HepG2 (cell line): ENCODE data around the gene SYNM. TPM values are rescaled to one million over a fixed set of nuclear protein-coding genes. Genes with fewer than 3 reads are reported as not detected.

Source experiments
- ATAC-seq: fragments of 200-7000 bp; cut with Tn5 transposase; 3 replicates; pipeline ENCODE4 v1.9.1; 2020; ENCODE audit warnings: mild to moderate bottlenecking, moderate library complexity
- BruUV-seq: library from RNA; stranded (reverse); fragments of 400-500 nt; replicated peaks from 2 replicates; lab custom pipeline; 2021; lab: Mats Ljungman, UMichigan
- CTCF ChIA-PET: fragments of 300-600 bp; formaldehyde crosslinking; extraction: SDS; loops from one replicate; lab custom pipeline; 2021; ENCODE audit warnings: low total read pairs, inconsistent platforms, low intra/inter-chr PET ratio; lab: Yijun Ruan, JAX
- POLR2A ChIA-PET: fragments of 350-600 bp; sonication (Branson Sonifier 250); formaldehyde crosslinking; loops from one replicate; lab custom pipeline; 2020; ENCODE audit warnings: antibody characterized with exemption, inconsistent platforms; lab: Yijun Ruan, JAX
- DNase-seq: peaks from one replicate; pipeline ENCODE4 v3.0.0-alpha.2; 2015; ENCODE audit warnings: low spot score
- FAIRE-seq: peaks from 3 replicates; lab custom pipeline; 2011; peaks lifted over from hg19 to GRCh38; lab: Jason Lieb, UNC
- H2AFZ ChIP-seq: one replicate; pipeline ENCODE4 v1.6.1; 2011; ENCODE audit warnings: low read length, inconsistent platforms
- H3K27ac ChIP-seq: fragments of 300-600 bp; 3 replicates; pipeline ENCODE4 v1.8.0; 2011; ENCODE audit warnings: mixed run types, mild to moderate bottlenecking, mixed read lengths, low read length, inconsistent platforms; ENCODE audit not compliant: insufficient read depth; ENCODE audit errors: extremely low read length
- H3K27me3 ChIP-seq, 2 experiments: fragments of 200-600 bp in 1 of 2; 2 replicates in 1 of 2; 3 replicates in 1 of 2; pipeline versions ENCODE4 v1.6.0 to v1.8.0; 2011; ENCODE audit warnings: low read length in 2 of 2, mild to moderate bottlenecking in 2 of 2, moderate library complexity in 2 of 2, inconsistent platforms in 1 of 2; ENCODE audit not compliant: insufficient read depth in 2 of 2, control insufficient read depth in 1 of 2
- H3K36me3 ChIP-seq, 2 experiments: fragments of 200-600 bp in 1 of 2; replicated peaks in 1 of 2; 2 replicates in 1 of 2; 3 replicates in 1 of 2; pipeline versions ENCODE4 v1.5.1 to v1.8.0; 2011; ENCODE audit warnings: low read length in 2 of 2, inconsistent platforms in 1 of 2; ENCODE audit not compliant: insufficient read depth in 2 of 2, control insufficient read depth in 1 of 2
- H3K4me1 ChIP-seq: 2 replicates; pipeline ENCODE4 v1.5.1; 2012; ENCODE audit warnings: low read length, inconsistent platforms; ENCODE audit not compliant: insufficient read depth
- H3K4me2 ChIP-seq: 2 replicates; pipeline ENCODE4 v1.6.0; 2011; ENCODE audit warnings: low read depth, low read length, inconsistent platforms
- H3K4me3 ChIP-seq, 3 experiments: fragments of 200-600 bp in 1 of 3; sonication (generic), shearing (Covaris generic) in 1 of 3; replicated peaks in 1 of 3; 2 replicates each; pipeline ENCODE4 v1.5.1; 2011 to 2016; ENCODE audit warnings: low read length in 3 of 3, inconsistent platforms in 2 of 3, low read depth in 2 of 3, mild to moderate bottlenecking in 2 of 3, control low read depth in 1 of 3, mixed read lengths in 1 of 3; ENCODE audit not compliant: insufficient read depth in 1 of 3
- H3K79me2 ChIP-seq: one replicate; pipeline ENCODE4 v1.6.1; 2011; ENCODE audit warnings: low read length, inconsistent platforms; ENCODE audit not compliant: insufficient read depth
- H3K9ac ChIP-seq: 2 replicates; pipeline ENCODE4 v1.6.0; 2011; ENCODE audit warnings: mild to moderate bottlenecking, low read depth, low read length, inconsistent platforms; ENCODE audit not compliant: insufficient read depth
- H3K9me3 ChIP-seq: 2 replicates; pipeline ENCODE4 v1.5.1; 2012; ENCODE audit warnings: mild to moderate bottlenecking, low read length
- H4K20me1 ChIP-seq: 2 replicates; pipeline ENCODE4 v1.6.0; 2011; ENCODE audit warnings: inconsistent platforms, mild to moderate bottlenecking, low read length, moderate library complexity; ENCODE audit not compliant: insufficient read depth
- CREBL2 ChIP-seq: sonication (generic); formaldehyde crosslinking; IDR thresholded peaks from 2 replicates; pipeline ENCODE4 v1.8.1; 2023; ENCODE audit warnings: missing genetic modification reagents, mild to moderate bottlenecking, borderline replicate concordance
- KDM3A ChIP-seq: IDR thresholded peaks from 2 replicates; pipeline ENCODE4 v1.6.1; 2018; ENCODE audit warnings: low read depth, missing compliant biosample characterization
- PHF21A ChIP-seq: sonication (generic); formaldehyde crosslinking; IDR thresholded peaks from 2 replicates; pipeline ENCODE4 v1.5.0; 2020; ENCODE audit warnings: mild to moderate bottlenecking, missing genetic modification reagents
- RERE ChIP-seq: IDR thresholded peaks from 2 replicates; pipeline ENCODE4 v1.6.1; 2016; ENCODE audit warnings: low read depth, missing genetic modification reagents, missing compliant biosample characterization
- TAF1 ChIP-seq: sonication (generic); formaldehyde crosslinking; IDR thresholded peaks from 2 replicates; pipeline ENCODE4 v1.4.0; 2020; ENCODE audit warnings: missing genetic modification reagents
- THAP11 ChIP-seq: IDR thresholded peaks from 2 replicates; pipeline ENCODE4 v1.6.1; 2016; ENCODE audit warnings: missing biosample characterization, missing genetic modification reagents
- TSC22D2 ChIP-seq: sonication (generic); formaldehyde crosslinking; IDR thresholded peaks from 2 replicates; pipeline ENCODE4 v1.5.1; 2020; ENCODE audit warnings: missing genetic modification reagents, mild to moderate bottlenecking, borderline replicate concordance
- ZNF30 ChIP-seq: sonication (generic); formaldehyde crosslinking; IDR thresholded peaks from 2 replicates; pipeline ENCODE4 v1.5.0; 2020; ENCODE audit warnings: mild to moderate bottlenecking, missing genetic modification reagents
- ZNF574 ChIP-seq: sonication (generic); formaldehyde crosslinking; IDR thresholded peaks from 2 replicates; pipeline ENCODE4 v1.4.0; 2020; ENCODE audit warnings: missing genetic modification reagents
- WGBS: methylation state at CpG from one replicate; pipeline ENCODE4 v1.1.6; 2017; ENCODE audit warnings: low lambda C conversion rate; 5-methylcytosine and 5-hydroxymethylcytosine counted together
- in situ Hi-C: cut with HindIII; loops from 2 replicates; pipeline ENCODE4 v1.10.0; 2017; ENCODE audit warnings: low pct_unique_long_range_greater_than_20kb; ENCODE audit not compliant: extremely low pct_ligation_motif_present
- intact Hi-C: fragments of 100-400 bp; cut with micrococcal nuclease; formaldehyde crosslinking; loops from one replicate; pipeline ENCODE4 v1.10.0; 2022; ENCODE audit not compliant: unreplicated experiment
- polyA plus RNA-seq, 8 experiments: library from polyadenylated mRNA; depleted of rRNA in 3 of 8; stranded (reverse) in 7 of 8; unstranded in 1 of 8; fragments of >200 nt; fragmentation: Illumina TruSeq in 4 of 8; extraction: Trizol in 4 of 8; gene quantifications; 2 replicates each; pipeline versions ENCODE4 v1.2.1 to v1.2.3, GENCODE V29; 2011 to 2016; ENCODE audit warnings: low read depth in 4 of 8, missing spikeins in 1 of 8, mixed read lengths in 1 of 8; ENCODE audit not compliant: insufficient read depth in 1 of 8
- total RNA-seq, 5 experiments: library from RNA; depleted of rRNA; stranded (reverse); fragments of >200 nt; fragmentation: Illumina TruSeq; extraction: Trizol; gene quantifications; 2 replicates each; pipeline ENCODE4 v1.2.3, GENCODE V29; 2016; ENCODE audit warnings: low read depth in 1 of 5
- TF ChIP-seq, protein P1 (sequence below): fragments of 450-650 bp; IDR thresholded peaks from 2 replicates; pipeline ENCODE4 v1.6.1; 2017; ENCODE audit warnings: mild to moderate bottlenecking

The SYNM gene
- total and polyA plus RNA-seq, 2 of the 13 experiments (the other 11 are each of a cell fraction or from before 2014, with no cell fraction given) = 1.1 to 3.7 TPM

GRCh38 chr15:99167201-99167600 lies 62.3 kb downstream of the SYNM start:
- H2AFZ ChIP-seq = no peak overlapping the region
- FAIRE-seq (no peak), DNase-seq (no peak), ATAC-seq (no peak; the same call in 2 of the 3 replicates)
- ChIA-PET POLR2A (no interaction called here), CTCF (no interaction called here)
- no peaks in the 10 kb centered on the region for H4K20me1 ChIP-seq
- TF ChIP-seq ZNF574 (CRISPR knock-in tag) (no peak), PHF21A (CRISPR knock-in tag) (no peak), ZNF30 (CRISPR knock-in tag) (no peak), RERE (CRISPR knock-in tag) (no peak), CREBL2 (CRISPR knock-in tag) (no peak), TAF1 (CRISPR knock-in tag) (no peak), TSC22D2 (CRISPR knock-in tag) (no peak), KDM3A (no peak), THAP11 (CRISPR knock-in tag) (no peak)
- TF ChIP-seq, protein P1, sequence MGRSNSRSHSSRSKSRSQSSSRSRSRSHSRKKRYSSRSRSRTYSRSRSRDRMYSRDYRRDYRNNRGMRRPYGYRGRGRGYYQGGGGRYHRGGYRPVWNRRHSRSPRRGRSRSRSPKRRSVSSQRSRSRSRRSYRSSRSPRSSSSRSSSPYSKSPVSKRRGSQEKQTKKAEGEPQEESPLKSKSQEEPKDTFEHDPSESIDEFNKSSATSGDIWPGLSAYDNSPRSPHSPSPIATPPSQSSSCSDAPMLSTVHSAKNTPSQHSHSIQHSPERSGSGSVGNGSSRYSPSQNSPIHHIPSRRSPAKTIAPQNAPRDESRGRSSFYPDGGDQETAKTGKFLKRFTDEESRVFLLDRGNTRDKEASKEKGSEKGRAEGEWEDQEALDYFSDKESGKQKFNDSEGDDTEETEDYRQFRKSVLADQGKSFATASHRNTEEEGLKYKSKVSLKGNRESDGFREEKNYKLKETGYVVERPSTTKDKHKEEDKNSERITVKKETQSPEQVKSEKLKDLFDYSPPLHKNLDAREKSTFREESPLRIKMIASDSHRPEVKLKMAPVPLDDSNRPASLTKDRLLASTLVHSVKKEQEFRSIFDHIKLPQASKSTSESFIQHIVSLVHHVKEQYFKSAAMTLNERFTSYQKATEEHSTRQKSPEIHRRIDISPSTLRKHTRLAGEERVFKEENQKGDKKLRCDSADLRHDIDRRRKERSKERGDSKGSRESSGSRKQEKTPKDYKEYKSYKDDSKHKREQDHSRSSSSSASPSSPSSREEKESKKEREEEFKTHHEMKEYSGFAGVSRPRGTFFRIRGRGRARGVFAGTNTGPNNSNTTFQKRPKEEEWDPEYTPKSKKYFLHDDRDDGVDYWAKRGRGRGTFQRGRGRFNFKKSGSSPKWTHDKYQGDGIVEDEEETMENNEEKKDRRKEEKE = no peak
- intact Hi-C loops (no loop called here), in situ Hi-C loops (no loop called here)
- H3K4me3 ChIP-seq = no peak overlapping the region
- no peaks in the 10 kb centered on the region for H3K27me3 ChIP-seq
- H3K36me3 ChIP-seq = peaks cover 2 to 12% of the 10 kb centered on the region in 2 experiments; a peak in 2 of 5 replicates
- 90% methylated on average over 5 of the region's 5 CpGs for WGBS
- H3K4me1 ChIP-seq = peaks cover 5% of the 10 kb centered on the region; the same call in 1 of the 2 replicates
- no peaks in the 10 kb centered on the region for H3K9me3 ChIP-seq
- no peak overlapping the region for H3K27ac ChIP-seq
- no peak overlapping the region for H3K9ac ChIP-seq
- no TSS peak for BruUV-seq
- no peak overlapping the region for H3K4me2 ChIP-seq
- H3K79me2 ChIP-seq = no peaks in the 10 kb centered on the region
